Measurements from ENCODE around the gene NAV3. TPM values are rescaled to one million over a fixed set of nuclear protein-coding genes. Genes with fewer than 3 reads are reported as not detected.

NAV3 gene
- total and polyA plus RNA-seq, 2 donors (not counting 1 experiment from before 2014, with no cell fraction given): not detected

DNA sequence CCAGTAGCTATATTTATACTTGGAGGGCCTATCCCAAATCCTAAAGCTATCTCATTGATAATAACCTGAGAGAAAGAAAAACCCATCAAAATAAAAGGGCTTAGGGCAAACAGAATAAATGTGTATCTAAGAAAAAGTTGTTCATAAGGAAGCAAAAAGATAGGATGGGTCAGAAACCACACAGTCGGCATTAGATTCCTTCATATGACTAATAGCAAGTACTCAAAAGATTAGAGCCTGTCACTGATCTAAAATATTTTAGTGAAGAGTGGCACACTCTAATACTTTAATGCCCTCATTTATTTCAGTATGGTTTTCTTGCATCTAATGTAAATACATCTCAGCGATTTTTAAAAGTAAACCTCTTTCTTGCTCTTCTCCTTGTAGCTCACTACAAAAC lies 17.1 kb upstream of the NAV3 start:
- Mint-ChIP-seq H3K27ac (no peak overlapping the region), H3K27me3 (no peaks in the 10 kb centered on the region), H3K9me3 (ENCODE audit: insufficient read depth) (no peaks in the 10 kb centered on the region), H3K4me3 (no peak overlapping the region), H3K4me1 (no peaks in the 10 kb centered on the region)
- ChIA-PET CTCF (no interaction called here), POLR2A (no interaction called here)
- H2AFZ ChIP-seq (ENCODE audit: insufficient read depth, low read depth, low read length, poor library complexity, severe bottlenecking): no peak overlapping the region
- H3K27ac ChIP-seq (ENCODE audit: low read length in 2 of 2): no peak overlapping the region
- no peaks in the 10 kb centered on the region for H3K27me3 ChIP-seq (replicated peaks in 1 of 4; ENCODE audit: control extremely low read depth in 1 of 4, control insufficient read depth in 3 of 4, insufficient read depth in 4 of 4, low read length in 3 of 4)
- H3K9ac ChIP-seq (ENCODE audit: low read length): no peak overlapping the region
- intact Hi-C loops (cut with micrococcal nuclease): no loop called here
- peaks cover 0 to 6% (median 0%) of the 10 kb centered on the region in 3 donors for H3K9me3 ChIP-seq (ENCODE audit: control extremely low read depth in 1 of 3, control insufficient read depth in 2 of 3, insufficient read depth in 1 of 3, low read length in 2 of 3)
- H3K79me2 ChIP-seq (ENCODE audit: control insufficient read depth, insufficient read depth, low read length): no peaks in the 10 kb centered on the region
- H4K20me1 ChIP-seq (ENCODE audit: control insufficient read depth, insufficient read depth, low read length, poor library complexity, severe bottlenecking): no peaks in the 10 kb centered on the region
- no peak overlapping the region for H3K4me3 ChIP-seq (ENCODE audit: control extremely low read depth in 1 of 5, extremely low read depth in 1 of 5, insufficient read depth in 1 of 5, low read depth in 2 of 5, low read length in 4 of 5)
- H3K4me1 ChIP-seq (ENCODE audit: control insufficient read depth in 2 of 2, insufficient read depth in 2 of 2, low read length in 2 of 2): no peaks in the 10 kb centered on the region
- no peaks in the 10 kb centered on the region for H3K36me3 ChIP-seq (replicated peaks in 1 of 2; ENCODE audit: control extremely low read depth in 1 of 2, control insufficient read depth in 1 of 2, extremely low read depth in 1 of 2, insufficient read depth in 2 of 2, low read length in 1 of 2)
- no CpG with 5 or more reads among the region's 2 CpGs for WGBS (ENCODE audit: insufficient coverage)
- TF ChIP-seq, protein P1, sequence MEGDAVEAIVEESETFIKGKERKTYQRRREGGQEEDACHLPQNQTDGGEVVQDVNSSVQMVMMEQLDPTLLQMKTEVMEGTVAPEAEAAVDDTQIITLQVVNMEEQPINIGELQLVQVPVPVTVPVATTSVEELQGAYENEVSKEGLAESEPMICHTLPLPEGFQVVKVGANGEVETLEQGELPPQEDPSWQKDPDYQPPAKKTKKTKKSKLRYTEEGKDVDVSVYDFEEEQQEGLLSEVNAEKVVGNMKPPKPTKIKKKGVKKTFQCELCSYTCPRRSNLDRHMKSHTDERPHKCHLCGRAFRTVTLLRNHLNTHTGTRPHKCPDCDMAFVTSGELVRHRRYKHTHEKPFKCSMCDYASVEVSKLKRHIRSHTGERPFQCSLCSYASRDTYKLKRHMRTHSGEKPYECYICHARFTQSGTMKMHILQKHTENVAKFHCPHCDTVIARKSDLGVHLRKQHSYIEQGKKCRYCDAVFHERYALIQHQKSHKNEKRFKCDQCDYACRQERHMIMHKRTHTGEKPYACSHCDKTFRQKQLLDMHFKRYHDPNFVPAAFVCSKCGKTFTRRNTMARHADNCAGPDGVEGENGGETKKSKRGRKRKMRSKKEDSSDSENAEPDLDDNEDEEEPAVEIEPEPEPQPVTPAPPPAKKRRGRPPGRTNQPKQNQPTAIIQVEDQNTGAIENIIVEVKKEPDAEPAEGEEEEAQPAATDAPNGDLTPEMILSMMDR (IDR thresholded peaks at IDR 0.05): no peak
- no peak for TF ChIP-seq EZH2 (IDR thresholded peaks at IDR 0.05; ENCODE audit: borderline replicate concordance, insufficient read depth, low read depth, low read length, poor library complexity, severe bottlenecking)
- ATAC-seq (ENCODE audit: low read depth) (no peak), DNase-seq (no peak)
- no peak overlapping the region for H3K4me2 ChIP-seq (replicated peaks; ENCODE audit: low read depth, low read length, poor library complexity, severe bottlenecking)

GRCh38 chr12:77814386-77814785 lies 16.3 kb upstream of the NAV3 start:
- ChIA-PET CTCF (no interaction called here), POLR2A (no interaction called here)
- no peaks in the 10 kb centered on the region for H3K27me3 ChIP-seq (replicated peaks in 1 of 4; ENCODE audit: control extremely low read depth in 1 of 4, control insufficient read depth in 3 of 4, insufficient read depth in 4 of 4, low read length in 3 of 4)
- H3K4me3 ChIP-seq (ENCODE audit: control extremely low read depth in 1 of 5, extremely low read depth in 1 of 5, insufficient read depth in 1 of 5, low read depth in 2 of 5, low read length in 4 of 5): no peak overlapping the region
- Mint-ChIP-seq H3K4me1 (no peaks in the 10 kb centered on the region), H3K9me3 (ENCODE audit: insufficient read depth) (no peaks in the 10 kb centered on the region), H3K27me3 (no peaks in the 10 kb centered on the region), H3K27ac (no peak overlapping the region), H3K4me3 (no peak overlapping the region)
- H3K27ac ChIP-seq (ENCODE audit: low read length in 2 of 2): no peak overlapping the region
- H3K9me3 ChIP-seq (ENCODE audit: control extremely low read depth in 1 of 3, control insufficient read depth in 2 of 3, insufficient read depth in 1 of 3, low read length in 2 of 3): no peaks in the 10 kb centered on the region
- H2AFZ ChIP-seq (ENCODE audit: insufficient read depth, low read depth, low read length, poor library complexity, severe bottlenecking): no peak overlapping the region
- intact Hi-C loops (cut with micrococcal nuclease): no loop called here
- no peak for TF ChIP-seq EZH2 (IDR thresholded peaks at IDR 0.05; ENCODE audit: borderline replicate concordance, insufficient read depth, low read depth, low read length, poor library complexity, severe bottlenecking)
- TF ChIP-seq, protein P1 (IDR thresholded peaks at IDR 0.05): no peak
- no peak overlapping the region for H3K4me2 ChIP-seq (replicated peaks; ENCODE audit: low read depth, low read length, poor library complexity, severe bottlenecking)
- no peaks in the 10 kb centered on the region for H3K4me1 ChIP-seq (ENCODE audit: control insufficient read depth in 2 of 2, insufficient read depth in 2 of 2, low read length in 2 of 2)
- no peak for ATAC-seq (ENCODE audit: low read depth)
- H3K79me2 ChIP-seq (ENCODE audit: control insufficient read depth, insufficient read depth, low read length): no peaks in the 10 kb centered on the region
- DNase-seq: no peak
- no peaks in the 10 kb centered on the region for H4K20me1 ChIP-seq (ENCODE audit: control insufficient read depth, insufficient read depth, low read length, poor library complexity, severe bottlenecking)
- H3K9ac ChIP-seq (ENCODE audit: low read length): no peak overlapping the region
- H3K36me3 ChIP-seq (replicated peaks in 1 of 2; ENCODE audit: control extremely low read depth in 1 of 2, control insufficient read depth in 1 of 2, extremely low read depth in 1 of 2, insufficient read depth in 2 of 2, low read length in 1 of 2): no peaks in the 10 kb centered on the region
- WGBS (ENCODE audit: insufficient coverage): 100% methylated on average over 1 of the region's 1 CpG
